ENCODE data around the gene GTPBP2.

- TF ChIP-seq CTCF (IDR thresholded peaks at IDR 0.05) (no peak), PBX3 (IDR thresholded peaks at IDR 0.05) (no peak), MAX (IDR thresholded peaks at IDR 0.05; ENCODE audit: low read depth) (no peak), JUND (IDR thresholded peaks at IDR 0.05) (no peak), TAF1 (IDR thresholded peaks at IDR 0.05; ENCODE audit: borderline replicate concordance, low read depth, low read length) (no peak), RFX5 (IDR thresholded peaks at IDR 0.05; ENCODE audit: low read length) (no peak), RCOR1 (IDR thresholded peaks at IDR 0.05; ENCODE audit: low read length) (no peak), YY1 (IDR thresholded peaks at IDR 0.05; ENCODE audit: low read depth) (no peak), EP300 (IDR thresholded peaks at IDR 0.05; ENCODE audit: borderline replicate concordance in 1 of 2, low read depth in 1 of 2, low read length in 1 of 2) (no peak), SMC3 (IDR thresholded peaks at IDR 0.05; ENCODE audit: low read depth, low read length) (no peak), GABPA (IDR thresholded peaks at IDR 0.05; ENCODE audit: low read depth) (no peak), EZH2phosphoT487 (IDR thresholded peaks at IDR 0.05; ENCODE audit: borderline replicate concordance, low read depth) (no peak), REST (IDR thresholded peaks at IDR 0.05; ENCODE audit: low read depth, low read length) (no peak), ELF1 (IDR thresholded peaks at IDR 0.05) (no peak)
Observed at GRCh38 chr6:43658161-43658560, 29.1 kb upstream of the GTPBP2 start.

All from SK-N-SH (cell line).